ENCODE data around the gene THG1L.
"Not testable (repeated sequence)": the region's sequence is repeated elsewhere in the genome, so short reads cannot be mapped to it uniquely, and the experiment has no call there.

The THG1L gene

GRCh38 chr5:157721159-157721558, 10.1 kb upstream of the THG1L start:
- H3F3A ChIP-seq (ENCODE audit: low read depth): no peaks in the 10 kb centered on the region
- no peak for TF ChIP-seq CTCF (conservative IDR thresholded peaks at IDR 0.05; ENCODE audit: low read length)
- no peak for TF ChIP-seq EZH2phosphoT487 (IDR thresholded peaks at IDR 0.05; ENCODE audit: borderline replicate concordance)

GRCh38 chr5:157722895-157723294, 8.3 kb upstream of the THG1L start:
- H3F3A ChIP-seq (ENCODE audit: low read depth); H3K9me2 ChIP-seq (replicated peaks; ENCODE audit: low read depth, low read length); H3K36me3 ChIP-seq (ENCODE audit: insufficient read depth, low read length); H3K27me3 ChIP-seq (ENCODE audit: insufficient read depth, low read length, poor library complexity, severe bottlenecking); H3K79me2 ChIP-seq (ENCODE audit: insufficient read depth, low read length); H3K9me3 ChIP-seq (ENCODE audit: insufficient read depth, low read depth, low read length); H3K4me2 ChIP-seq (ENCODE audit: low read depth, low read length, poor library complexity, severe bottlenecking); H3K9ac ChIP-seq (ENCODE audit: low read depth, low read length, poor library complexity, severe bottlenecking); H3K4me3 ChIP-seq (ENCODE audit: low read length, poor library complexity, severe bottlenecking); H3K4me1 ChIP-seq (ENCODE audit: insufficient read depth, low read length, poor library complexity, severe bottlenecking); H4K20me1 ChIP-seq (ENCODE audit: insufficient read depth, low read length, poor library complexity, severe bottlenecking); H2AFZ ChIP-seq (ENCODE audit: low read length): not testable (repeated sequence)

More at GRCh38 chr5:157721159-157721558, 10.1 kb upstream of the THG1L start:
- Histone ChIP-seq H3K4me2 (ENCODE audit: low read depth, low read length, poor library complexity, severe bottlenecking) (no peak overlapping the region), H3K36me3 (ENCODE audit: insufficient read depth, low read length) (no peaks in the 10 kb centered on the region), H3K27me3 (ENCODE audit: insufficient read depth, low read length, poor library complexity, severe bottlenecking) (no peaks in the 10 kb centered on the region), H2AFZ (ENCODE audit: low read length) (no peak overlapping the region), H3K4me1 (ENCODE audit: insufficient read depth, low read length, poor library complexity, severe bottlenecking) (no peaks in the 10 kb centered on the region), H3K4me3 (ENCODE audit: low read length, poor library complexity, severe bottlenecking) (no peak overlapping the region), H3K9ac (ENCODE audit: low read depth, low read length, poor library complexity, severe bottlenecking) (no peak overlapping the region), H3K79me2 (ENCODE audit: insufficient read depth, low read length) (no peaks in the 10 kb centered on the region), H4K20me1 (ENCODE audit: insufficient read depth, low read length, poor library complexity, severe bottlenecking) (no peaks in the 10 kb centered on the region), H3K9me2 (replicated peaks; ENCODE audit: low read depth, low read length) (no peaks in the 10 kb centered on the region), H3K9me3 (ENCODE audit: insufficient read depth, low read depth, low read length) (no peaks in the 10 kb centered on the region)

DNA sequence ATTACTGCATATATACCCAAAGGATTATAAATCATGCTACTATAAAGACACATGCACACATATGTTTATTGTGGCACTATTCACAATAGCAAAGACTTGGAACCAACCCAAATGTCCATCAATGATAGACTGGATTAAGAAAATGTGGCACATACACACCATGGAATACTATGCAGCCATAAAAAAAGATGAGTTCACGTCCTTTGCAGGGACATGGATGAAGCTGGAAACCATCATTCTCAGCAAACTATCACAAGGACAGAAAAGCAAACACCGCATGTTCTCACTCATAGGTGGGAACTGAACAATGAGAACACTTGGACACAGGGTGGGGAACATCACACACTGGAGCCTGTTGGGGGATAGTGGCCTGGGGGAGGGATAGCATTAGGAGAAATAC, 4.6 kb upstream of the THG1L start:
- not testable (repeated sequence) for H3K27me3 ChIP-seq (ENCODE audit: insufficient read depth, low read length, poor library complexity, severe bottlenecking); H3K79me2 ChIP-seq (ENCODE audit: insufficient read depth, low read length); H2AFZ ChIP-seq (ENCODE audit: low read length); H3K9me2 ChIP-seq (replicated peaks; ENCODE audit: low read depth, low read length); H4K20me1 ChIP-seq (ENCODE audit: insufficient read depth, low read length, poor library complexity, severe bottlenecking); H3K4me1 ChIP-seq (ENCODE audit: insufficient read depth, low read length, poor library complexity, severe bottlenecking); H3K9me3 ChIP-seq (ENCODE audit: insufficient read depth, low read depth, low read length); H3K36me3 ChIP-seq (ENCODE audit: insufficient read depth, low read length); H3K9ac ChIP-seq (ENCODE audit: low read depth, low read length, poor library complexity, severe bottlenecking); H3K4me3 ChIP-seq (ENCODE audit: low read length, poor library complexity, severe bottlenecking); H3K4me2 ChIP-seq (ENCODE audit: low read depth, low read length, poor library complexity, severe bottlenecking); H3F3A ChIP-seq (ENCODE audit: low read depth)

- H3K27me3 ChIP-seq (ENCODE audit: insufficient read depth, low read length, poor library complexity, severe bottlenecking); H3K4me3 ChIP-seq (ENCODE audit: low read length, poor library complexity, severe bottlenecking); H3K9ac ChIP-seq (ENCODE audit: low read depth, low read length, poor library complexity, severe bottlenecking); H3K36me3 ChIP-seq (ENCODE audit: insufficient read depth, low read length); H3K79me2 ChIP-seq (ENCODE audit: insufficient read depth, low read length); H3K4me1 ChIP-seq (ENCODE audit: insufficient read depth, low read length, poor library complexity, severe bottlenecking); H3F3A ChIP-seq (ENCODE audit: low read depth); H3K9me3 ChIP-seq (ENCODE audit: insufficient read depth, low read depth, low read length); H4K20me1 ChIP-seq (ENCODE audit: insufficient read depth, low read length, poor library complexity, severe bottlenecking); H3K9me2 ChIP-seq (replicated peaks; ENCODE audit: low read depth, low read length); H2AFZ ChIP-seq (ENCODE audit: low read length); H3K4me2 ChIP-seq (ENCODE audit: low read depth, low read length, poor library complexity, severe bottlenecking): not testable (repeated sequence)
These were observed 3.4 kb upstream of the THG1L start for GRCh38 chr5:157727858-157728257.

GRCh38 chr5:157729858-157730257, 1.4 kb upstream of the THG1L start:
- TF ChIP-seq CTCF (conservative IDR thresholded peaks at IDR 0.05; ENCODE audit: low read length) (no peak), EZH2phosphoT487 (IDR thresholded peaks at IDR 0.05; ENCODE audit: borderline replicate concordance) (no peak)
- Histone ChIP-seq H4K20me1 (ENCODE audit: insufficient read depth, low read length, poor library complexity, severe bottlenecking) (no peaks in the 10 kb centered on the region), H3K79me2 (ENCODE audit: insufficient read depth, low read length) (no peaks in the 10 kb centered on the region), H3K4me2 (ENCODE audit: low read depth, low read length, poor library complexity, severe bottlenecking) (no peak overlapping the region), H3K36me3 (ENCODE audit: insufficient read depth, low read length) (no peaks in the 10 kb centered on the region), H3K27me3 (ENCODE audit: insufficient read depth, low read length, poor library complexity, severe bottlenecking) (no peaks in the 10 kb centered on the region), H3K4me3 (ENCODE audit: low read length, poor library complexity, severe bottlenecking) (no peak overlapping the region), H3K9me2 (replicated peaks; ENCODE audit: low read depth, low read length) (no peaks in the 10 kb centered on the region), H3K4me1 (ENCODE audit: insufficient read depth, low read length, poor library complexity, severe bottlenecking) (no peaks in the 10 kb centered on the region), H3F3A (ENCODE audit: low read depth) (no peaks in the 10 kb centered on the region), H3K9ac (ENCODE audit: low read depth, low read length, poor library complexity, severe bottlenecking) (no peak overlapping the region), H2AFZ (ENCODE audit: low read length) (no peak overlapping the region), H3K9me3 (ENCODE audit: insufficient read depth, low read depth, low read length) (no peaks in the 10 kb centered on the region)
